ENCODE measurements around the gene PPP2R1B. TPM values are rescaled to one million over a fixed set of nuclear protein-coding genes. Genes with fewer than 3 reads are reported as not detected.
"Not testable (repeated sequence)": the region's sequence is repeated elsewhere in the genome, so short reads cannot be mapped to it uniquely, and the experiment has no call there.

Gene PPP2R1B
- total RNA-seq, 1 donor from 2014 or later = 24.1 TPM

- intact Hi-C loops (cut with DNase I) = no loop called here
- H3K27ac ChIP-seq = no peak overlapping the region
- DNase-seq = no peak
Measured at GRCh38 chr11:111792314-111792713, 26.1 kb upstream of the PPP2R1B start.

GRCh38 chr11:111788464-111788863 is 22.3 kb upstream of the PPP2R1B start:
- H3K9me3 ChIP-seq = no peaks in the 10 kb centered on the region
- peaks cover 34% of the 10 kb centered on the region for H3K36me3 ChIP-seq
- no peak overlapping the region for H3K27ac ChIP-seq
- H3K27me3 ChIP-seq (ENCODE audit: low read depth) = no peaks in the 10 kb centered on the region
- DNase-seq (no peak), ATAC-seq (no peak)
- no peaks in the 10 kb centered on the region for H3K4me1 ChIP-seq
- intact Hi-C loops (cut with DNase I) = no loop called here
- TF ChIP-seq CTCF (IDR thresholded peaks at IDR 0.05) = no peak
- no peak overlapping the region for H3K4me3 ChIP-seq

More at GRCh38 chr11:111792314-111792713, 26.1 kb upstream of the PPP2R1B start:
- H3K4me1 ChIP-seq = no peaks in the 10 kb centered on the region
- H3K9me3 ChIP-seq = no peaks in the 10 kb centered on the region
- TF ChIP-seq CTCF (IDR thresholded peaks at IDR 0.05) = no peak
- H3K4me3 ChIP-seq = no peak overlapping the region
- H3K27me3 ChIP-seq (ENCODE audit: low read depth) = no peaks in the 10 kb centered on the region
- peaks cover 16% of the 10 kb centered on the region for H3K36me3 ChIP-seq
- ATAC-seq = no peak

GRCh38 chr11:111788051-111788450 is 21.9 kb upstream of the PPP2R1B start:
- TF ChIP-seq CTCF (IDR thresholded peaks at IDR 0.05) = no peak
- no peaks in the 10 kb centered on the region for H3K4me1 ChIP-seq
- intact Hi-C loops (cut with DNase I) = no loop called here
- H3K27ac ChIP-seq = no peak overlapping the region
- H3K4me3 ChIP-seq = no peak overlapping the region
- no peak for DNase-seq
- H3K9me3 ChIP-seq = no peaks in the 10 kb centered on the region
- H3K36me3 ChIP-seq = peaks cover 34% of the 10 kb centered on the region
- no peaks in the 10 kb centered on the region for H3K27me3 ChIP-seq (ENCODE audit: low read depth)
- no peak for ATAC-seq

- Histone ChIP-seq H3K36me3 (peaks cover 27% of the 10 kb centered on the region), H3K9me3 (no peaks in the 10 kb centered on the region), H3K27ac (no peak overlapping the region), H3K4me3 (no peak overlapping the region), H3K27me3 (ENCODE audit: low read depth) (no peaks in the 10 kb centered on the region), H3K4me1 (no peaks in the 10 kb centered on the region)
- TF ChIP-seq CTCF (IDR thresholded peaks at IDR 0.05) = no peak
- intact Hi-C loops (cut with DNase I) = no loop called here
- no peak for DNase-seq
- no peak for ATAC-seq
Measured at GRCh38 chr11:111785886-111786412, 19.8 kb upstream of the PPP2R1B start.

GRCh38 chr11:111785076-111785475 is 18.9 kb upstream of the PPP2R1B start:
- no peak for ATAC-seq
- TF ChIP-seq CTCF (IDR thresholded peaks at IDR 0.05) = no peak
- H3K27ac ChIP-seq = no peak overlapping the region
- peaks cover 25% of the 10 kb centered on the region for H3K36me3 ChIP-seq
- no peaks in the 10 kb centered on the region for H3K9me3 ChIP-seq
- H3K4me1 ChIP-seq = no peaks in the 10 kb centered on the region
- H3K27me3 ChIP-seq (ENCODE audit: low read depth) = no peaks in the 10 kb centered on the region
- intact Hi-C loops (cut with DNase I) = no loop called here
- no peak for DNase-seq
- H3K4me3 ChIP-seq = no peak overlapping the region

GRCh38 chr11:111784311-111784710 is 18.1 kb upstream of the PPP2R1B start:
- H3K4me1 ChIP-seq; intact Hi-C loops (cut with DNase I); H3K27me3 ChIP-seq (ENCODE audit: low read depth); ATAC-seq; DNase-seq; H3K9me3 ChIP-seq; H3K27ac ChIP-seq; H3K4me3 ChIP-seq: not testable (repeated sequence)
- peaks cover 21% of the 10 kb centered on the region for H3K36me3 ChIP-seq
